K562 (cell line): ENCODE results near the gene NMRK1.

ENCODE experiments used
- ATF7 ChIP-seq: fragments of 450-650 bp; IDR thresholded peaks from 2 replicates; pipeline ENCODE4 v1.7.1; 2014; ENCODE audit warnings: mild to moderate bottlenecking, moderate library complexity
- GABPA ChIP-seq: fragments of 200-800 bp; sonication (Bioruptor generic); conservative IDR thresholded peaks from 2 replicates; pipeline ENCODE4 v1.6.1; 2016; ENCODE audit warnings: low read depth, missing genetic modification characterization, missing compliant biosample characterization
- HCFC1 ChIP-seq: IDR thresholded peaks from 2 replicates; pipeline ENCODE4 v1.6.1; 2012; ENCODE audit warnings: low read depth, low read length, improper control_type of control experiment
- HMG20B ChIP-seq: fragments of 250-450 bp; sonication (Bioruptor Pico); IDR thresholded peaks from 2 replicates; pipeline ENCODE4 v1.5.0; 2021; ENCODE audit warnings: mild to moderate bottlenecking
- MYC ChIP-seq, 2 experiments: fragments of 250-450 bp in 1 of 2; sonication (Bioruptor Pico) in 1 of 2; IDR thresholded peaks; 2 replicates each; pipeline versions ENCODE4 v1.5.1 to v1.6.1; 2012 to 2021; ENCODE audit warnings: low read depth in 2 of 2, borderline replicate concordance in 1 of 2, improper control_type of control experiment in 1 of 2, low read length in 1 of 2, mild to moderate bottlenecking in 1 of 2, moderate library complexity in 1 of 2
- NR2F6 ChIP-seq: fragments of 450-650 bp; formaldehyde crosslinking; IDR thresholded peaks from 2 replicates; pipeline ENCODE4 v1.4.0; 2020; ENCODE audit warnings: mild to moderate bottlenecking
- NRF1 ChIP-seq, 2 experiments: fragments of 450-650 bp; IDR thresholded peaks in 1 of 2; conservative IDR thresholded peaks in 1 of 2; 2 replicates each; pipeline ENCODE4 v1.6.1; 2014; ENCODE audit warnings: mild to moderate bottlenecking in 2 of 2
- RBBP5 ChIP-seq: fragments of 200-600 bp; sonication (generic); IDR thresholded peaks from 2 replicates; pipeline ENCODE4 v1.6.1; 2012; ENCODE audit warnings: borderline replicate concordance, mild to moderate bottlenecking, low read length, control low read depth, inconsistent platforms; ENCODE audit not compliant: insufficient read depth, poor library complexity, severe bottlenecking
- RBM17 ChIP-seq: fragments of 200-400 bp; formaldehyde crosslinking; IDR thresholded peaks from 2 replicates; pipeline ENCODE4 v1.6.1; 2017; ENCODE audit warnings: low read depth, mild to moderate bottlenecking, low read length, borderline replicate concordance
- ZZZ3 ChIP-seq: fragments of 450-650 bp; IDR thresholded peaks from 2 replicates; pipeline ENCODE4 v1.6.1; 2016; ENCODE audit warnings: antibody characterized with exemption, mild to moderate bottlenecking, moderate library complexity
- TF ChIP-seq, protein P1 (sequence below), 2 experiments: IDR thresholded peaks; 2 replicates each; pipeline ENCODE4 v1.6.1; 2012; ENCODE audit warnings: improper control_type of control experiment in 2 of 2, low read depth in 2 of 2, low read length in 2 of 2, borderline replicate concordance in 1 of 2

DNA sequence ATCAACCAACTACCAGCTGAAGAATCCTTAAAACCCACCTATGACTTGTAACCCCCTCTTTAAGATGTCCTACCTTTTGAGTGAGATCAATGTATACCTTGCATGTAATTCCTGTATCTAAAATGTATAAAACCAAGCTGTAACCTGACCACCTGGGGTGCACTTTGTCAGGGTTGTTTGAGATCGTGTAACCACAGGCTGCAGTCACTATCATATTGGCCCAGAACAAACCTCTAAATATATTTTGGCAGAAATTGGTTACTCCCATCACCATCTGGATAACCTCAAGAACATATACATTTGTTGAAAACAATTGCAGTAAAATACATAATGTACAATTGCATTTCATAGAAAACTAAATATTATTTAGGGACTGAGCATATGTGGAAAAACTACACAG is 68.3 kb downstream of the NMRK1 start:
- no peak for TF ChIP-seq ATF7
- TF ChIP-seq RBBP5 = no peak
- no peak for TF ChIP-seq HMG20B (CRISPR knock-in tag)
- no peak for TF ChIP-seq ZZZ3
- TF ChIP-seq, protein P1, sequence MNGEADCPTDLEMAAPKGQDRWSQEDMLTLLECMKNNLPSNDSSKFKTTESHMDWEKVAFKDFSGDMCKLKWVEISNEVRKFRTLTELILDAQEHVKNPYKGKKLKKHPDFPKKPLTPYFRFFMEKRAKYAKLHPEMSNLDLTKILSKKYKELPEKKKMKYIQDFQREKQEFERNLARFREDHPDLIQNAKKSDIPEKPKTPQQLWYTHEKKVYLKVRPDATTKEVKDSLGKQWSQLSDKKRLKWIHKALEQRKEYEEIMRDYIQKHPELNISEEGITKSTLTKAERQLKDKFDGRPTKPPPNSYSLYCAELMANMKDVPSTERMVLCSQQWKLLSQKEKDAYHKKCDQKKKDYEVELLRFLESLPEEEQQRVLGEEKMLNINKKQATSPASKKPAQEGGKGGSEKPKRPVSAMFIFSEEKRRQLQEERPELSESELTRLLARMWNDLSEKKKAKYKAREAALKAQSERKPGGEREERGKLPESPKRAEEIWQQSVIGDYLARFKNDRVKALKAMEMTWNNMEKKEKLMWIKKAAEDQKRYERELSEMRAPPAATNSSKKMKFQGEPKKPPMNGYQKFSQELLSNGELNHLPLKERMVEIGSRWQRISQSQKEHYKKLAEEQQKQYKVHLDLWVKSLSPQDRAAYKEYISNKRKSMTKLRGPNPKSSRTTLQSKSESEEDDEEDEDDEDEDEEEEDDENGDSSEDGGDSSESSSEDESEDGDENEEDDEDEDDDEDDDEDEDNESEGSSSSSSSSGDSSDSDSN (IDR thresholded peaks at IDR 0.05; ENCODE audit: borderline replicate concordance in 1 of 2, low read depth in 2 of 2, low read length in 2 of 2) = no peak
- no peak for TF ChIP-seq HCFC1
- TF ChIP-seq MYC (IDR thresholded peaks at IDR 0.05; ENCODE audit: low read depth, low read length) = no peak
- TF ChIP-seq MYC (CRISPR knock-in tag; IDR thresholded peaks at IDR 0.05; ENCODE audit: borderline replicate concordance, low read depth) = no peak
- no peak for TF ChIP-seq RBM17
- no peak for TF ChIP-seq GABPA (tag)
- no peak for TF ChIP-seq NRF1 (conservative IDR thresholded peaks at IDR 0.05 in 1 of 2, IDR thresholded peaks at IDR 0.05 in 1 of 2)
- TF ChIP-seq NR2F6 (CRISPR knock-in tag) = no peak
